CD8-positive, alpha-beta memory T cell (primary cell): ENCODE results near the gene USH2A. TPM values are rescaled to one million over a fixed set of nuclear protein-coding genes. Genes with fewer than 3 reads are reported as not detected.

Source experiments
- CTCF ChIA-PET: fragments of 350-600 bp; sonication (Branson Sonifier 250); formaldehyde crosslinking; loops from one replicate; lab custom pipeline; 2021; ENCODE audit warnings: antibody characterized with exemption; lab: Charles Lee
- POLR2A ChIA-PET: fragments of 350-600 bp; sonication (Branson Sonifier 250); formaldehyde crosslinking; loops from one replicate; lab custom pipeline; 2021; ENCODE audit warnings: antibody characterized with exemption; lab: Charles Lee
- DNase-seq, 5 donors: peaks; one replicate each; pipeline versions ENCODE4 v3.0.0 to v3.0.0-alpha.2; 2020 to 2022; ENCODE audit warnings: mixed read lengths in 1 of 5
- H3K27ac ChIP-seq: one replicate; pipeline ENCODE4 v1.7.0; 2013; ENCODE audit warnings: low read depth, mild to moderate bottlenecking, low read length, moderate library complexity
- H3K27me3 ChIP-seq: 2 replicates; pipeline ENCODE4 v1.7.0; 2013; ENCODE audit warnings: low read length, mild to moderate bottlenecking; ENCODE audit not compliant: insufficient read depth, poor library complexity, severe bottlenecking
- H3K36me3 ChIP-seq: 2 replicates; pipeline ENCODE4 v1.7.0; 2013; ENCODE audit warnings: mild to moderate bottlenecking, low read length, moderate library complexity; ENCODE audit not compliant: insufficient read depth
- H3K4me1 ChIP-seq: 2 replicates; pipeline ENCODE4 v1.7.0; 2013; ENCODE audit warnings: mild to moderate bottlenecking, low read length, moderate library complexity; ENCODE audit not compliant: insufficient read depth
- H3K4me3 ChIP-seq: 2 replicates; pipeline ENCODE4 v1.7.0; 2013; ENCODE audit warnings: mild to moderate bottlenecking, low read length
- H3K9me3 ChIP-seq: 2 replicates; pipeline ENCODE4 v1.7.0; 2013; ENCODE audit warnings: mild to moderate bottlenecking, low read length
- H3K27ac Mint-ChIP-seq, 8 donors: one replicate each; pipeline ENCODE4 v1.8.0; 2020 to 2021; ENCODE audit warnings: mixed read lengths in 8 of 8, mild to moderate bottlenecking in 6 of 8, inconsistent platforms in 3 of 8, moderate library complexity in 3 of 8
- H3K27me3 Mint-ChIP-seq, 2 donors: one replicate each; pipeline ENCODE4 v1.8.0; 2020 to 2021; ENCODE audit warnings: mixed read lengths in 2 of 2, mild to moderate bottlenecking in 1 of 2, moderate library complexity in 1 of 2
- H3K36me3 Mint-ChIP-seq, 3 donors: one replicate each; pipeline ENCODE4 v1.8.0; 2020 to 2021; ENCODE audit warnings: mixed read lengths in 3 of 3, inconsistent platforms in 1 of 3, mild to moderate bottlenecking in 1 of 3
- H3K4me1 Mint-ChIP-seq, 3 donors: one replicate each; pipeline ENCODE4 v1.8.0; 2020 to 2021; ENCODE audit warnings: mixed read lengths in 3 of 3, inconsistent platforms in 1 of 3, mild to moderate bottlenecking in 1 of 3
- H3K4me3 Mint-ChIP-seq, 7 donors: one replicate each; pipeline ENCODE4 v1.8.0; 2020 to 2021; ENCODE audit warnings: mixed read lengths in 7 of 7, mild to moderate bottlenecking in 6 of 7, moderate library complexity in 4 of 7, inconsistent platforms in 2 of 7
- H3K9me3 Mint-ChIP-seq, 5 donors: one replicate each; pipeline ENCODE4 v1.8.0; 2020 to 2022; ENCODE audit warnings: mixed read lengths in 5 of 5, mild to moderate bottlenecking in 3 of 5, moderate library complexity in 2 of 5, inconsistent platforms in 1 of 5
- polyA plus RNA-seq: library from polyadenylated mRNA; unstranded; fragments of 300-500 nt; fragmentation: Illumina TruSeq; gene quantifications from one replicate; pipeline ENCODE4 v1.2.3, GENCODE V29; 2021
- total RNA-seq, 2 experiments: library from RNA; stranded (reverse); gene quantifications; one replicate each; pipeline ENCODE4 v1.2.3, GENCODE V29; 2021

Gene USH2A
- total and polyA plus RNA-seq, 3 experiments from 2014 or later, result not detected

GRCh38 chr1:215878128-215878527, 545.1 kb downstream of the USH2A start:
- CTCF ChIA-PET, result no interaction called here
- Histone ChIP-seq H3K27me3 (no peaks in the 10 kb centered on the region), H3K36me3 (no peaks in the 10 kb centered on the region), H3K9me3 (no peaks in the 10 kb centered on the region), H3K4me3 (no peak overlapping the region), H3K27ac (no peak overlapping the region), H3K4me1 (no peaks in the 10 kb centered on the region)
- Mint-ChIP-seq H3K4me1 (no peaks in the 10 kb centered on the region), H3K9me3 (peaks cover 2 to 30% (median 8%) of the 10 kb centered on the region in 5 donors), H3K36me3 (no peaks in the 10 kb centered on the region), H3K27me3 (no peaks in the 10 kb centered on the region), H3K4me3 (no peak overlapping the region), H3K27ac (no peak overlapping the region)
- POLR2A ChIA-PET, result no interaction called here
- no peak for DNase-seq

GRCh38 chr1:215877452-215877951, 545.7 kb downstream of the USH2A start:
- no peak overlapping the region for H3K4me3 Mint-ChIP-seq
- H3K27ac Mint-ChIP-seq, result no peak overlapping the region
- ChIA-PET POLR2A (no interaction called here), CTCF (no interaction called here)
- no peak for DNase-seq
- peaks cover 2 to 30% (median 8%) of the 10 kb centered on the region in 5 donors for H3K9me3 Mint-ChIP-seq
- no peaks in the 10 kb centered on the region for H3K27me3 ChIP-seq
- H3K4me1 ChIP-seq, result no peaks in the 10 kb centered on the region
- no peaks in the 10 kb centered on the region for H3K4me1 Mint-ChIP-seq
- no peaks in the 10 kb centered on the region for H3K27me3 Mint-ChIP-seq
- H3K4me3 ChIP-seq, result no peak overlapping the region
- no peak overlapping the region for H3K27ac ChIP-seq
- H3K36me3 Mint-ChIP-seq, result no peaks in the 10 kb centered on the region
- no peaks in the 10 kb centered on the region for H3K36me3 ChIP-seq
- H3K9me3 ChIP-seq, result no peaks in the 10 kb centered on the region

- no peaks in the 10 kb centered on the region for H3K4me1 Mint-ChIP-seq
- Histone ChIP-seq H3K4me1 (no peaks in the 10 kb centered on the region), H3K27me3 (no peaks in the 10 kb centered on the region), H3K36me3 (no peaks in the 10 kb centered on the region), H3K4me3 (no peak overlapping the region), H3K27ac (no peak overlapping the region), H3K9me3 (no peaks in the 10 kb centered on the region)
- H3K27ac Mint-ChIP-seq, result no peak overlapping the region
- ChIA-PET CTCF (no interaction called here), POLR2A (no interaction called here)
- H3K9me3 Mint-ChIP-seq, result peaks cover 2 to 34% (median 7%) of the 10 kb centered on the region in 5 donors
- H3K27me3 Mint-ChIP-seq, result no peaks in the 10 kb centered on the region
- H3K4me3 Mint-ChIP-seq, result no peak overlapping the region
- no peak for DNase-seq
- H3K36me3 Mint-ChIP-seq, result no peaks in the 10 kb centered on the region
Observed at GRCh38 chr1:215875712-215876111, 547.5 kb downstream of the USH2A start.

- H3K27ac ChIP-seq, result no peak overlapping the region
- Mint-ChIP-seq H3K9me3 (peaks cover 2 to 33% (median 3%) of the 10 kb centered on the region in 5 donors), H3K27me3 (no peaks in the 10 kb centered on the region), H3K4me3 (no peak overlapping the region), H3K36me3 (no peaks in the 10 kb centered on the region), H3K27ac (no peak overlapping the region), H3K4me1 (no peaks in the 10 kb centered on the region)
- no peaks in the 10 kb centered on the region for H3K9me3 ChIP-seq
- no peaks in the 10 kb centered on the region for H3K36me3 ChIP-seq
- H3K4me1 ChIP-seq, result no peaks in the 10 kb centered on the region
- no peak overlapping the region for H3K4me3 ChIP-seq
- ChIA-PET POLR2A (no interaction called here), CTCF (no interaction called here)
- no peaks in the 10 kb centered on the region for H3K27me3 ChIP-seq
- no peak for DNase-seq
Observed at GRCh38 chr1:215875236-215875635, 548.0 kb downstream of the USH2A start.

- no peak overlapping the region for H3K4me3 Mint-ChIP-seq
- H3K27me3 Mint-ChIP-seq, result no peaks in the 10 kb centered on the region
- DNase-seq, result no peak
- no peaks in the 10 kb centered on the region for H3K4me1 Mint-ChIP-seq
- H3K9me3 Mint-ChIP-seq, result peaks cover 2 to 26% (median 3%) of the 10 kb centered on the region in 5 donors
- Histone ChIP-seq H3K4me1 (no peaks in the 10 kb centered on the region), H3K4me3 (no peak overlapping the region), H3K36me3 (no peaks in the 10 kb centered on the region), H3K27me3 (no peaks in the 10 kb centered on the region), H3K27ac (no peak overlapping the region), H3K9me3 (no peaks in the 10 kb centered on the region)
- H3K36me3 Mint-ChIP-seq, result no peaks in the 10 kb centered on the region
- H3K27ac Mint-ChIP-seq, result no peak overlapping the region
- POLR2A ChIA-PET, result no interaction called here
- CTCF ChIA-PET, result no interaction called here
Observed at GRCh38 chr1:215872658-215873057, 550.6 kb downstream of the USH2A start.

- no peak overlapping the region for H3K27ac ChIP-seq
- Mint-ChIP-seq H3K4me3 (no peak overlapping the region), H3K4me1 (no peaks in the 10 kb centered on the region), H3K27me3 (no peaks in the 10 kb centered on the region), H3K9me3 (peaks cover 5 to 13% (median 8%) of the 10 kb centered on the region in 5 donors), H3K36me3 (no peaks in the 10 kb centered on the region), H3K27ac (no peak overlapping the region)
- POLR2A ChIA-PET, result no interaction called here
- DNase-seq, result no peak
- H3K4me1 ChIP-seq, result no peaks in the 10 kb centered on the region
- H3K9me3 ChIP-seq, result no peaks in the 10 kb centered on the region
- H3K4me3 ChIP-seq, result no peak overlapping the region
- no peaks in the 10 kb centered on the region for H3K36me3 ChIP-seq
- CTCF ChIA-PET, result no interaction called here
- no peaks in the 10 kb centered on the region for H3K27me3 ChIP-seq
Observed at GRCh38 chr1:215868500-215868899, 554.7 kb downstream of the USH2A start.

- Mint-ChIP-seq H3K27ac (no peak overlapping the region), H3K4me3 (no peak overlapping the region), H3K4me1 (no peaks in the 10 kb centered on the region), H3K27me3 (no peaks in the 10 kb centered on the region), H3K9me3 (peaks cover 5 to 16% (median 7%) of the 10 kb centered on the region in 5 donors), H3K36me3 (no peaks in the 10 kb centered on the region)
- DNase-seq, result no peak
- POLR2A ChIA-PET, result no interaction called here
- CTCF ChIA-PET, result no interaction called here
- H3K36me3 ChIP-seq, result no peaks in the 10 kb centered on the region
- no peaks in the 10 kb centered on the region for H3K27me3 ChIP-seq
- no peaks in the 10 kb centered on the region for H3K4me1 ChIP-seq
- no peak overlapping the region for H3K27ac ChIP-seq
- no peak overlapping the region for H3K4me3 ChIP-seq
- no peaks in the 10 kb centered on the region for H3K9me3 ChIP-seq
Observed at GRCh38 chr1:215865060-215865459, 558.2 kb downstream of the USH2A start.

- Mint-ChIP-seq H3K36me3 (no peaks in the 10 kb centered on the region), H3K9me3 (peaks cover 5 to 16% (median 7%) of the 10 kb centered on the region in 5 donors), H3K27me3 (no peaks in the 10 kb centered on the region), H3K27ac (no peak overlapping the region), H3K4me1 (no peaks in the 10 kb centered on the region), H3K4me3 (no peak overlapping the region)
- Histone ChIP-seq H3K27me3 (no peaks in the 10 kb centered on the region), H3K4me3 (no peak overlapping the region), H3K4me1 (no peaks in the 10 kb centered on the region), H3K36me3 (no peaks in the 10 kb centered on the region), H3K9me3 (no peaks in the 10 kb centered on the region), H3K27ac (no peak overlapping the region)
- POLR2A ChIA-PET, result no interaction called here
- CTCF ChIA-PET, result no interaction called here
- no peak for DNase-seq
Observed at GRCh38 chr1:215863796-215864195, 559.5 kb downstream of the USH2A start.

GRCh38 chr1:215860833-215861232, 562.4 kb downstream of the USH2A start:
- Histone ChIP-seq H3K4me1 (no peaks in the 10 kb centered on the region), H3K27ac (no peak overlapping the region), H3K27me3 (no peaks in the 10 kb centered on the region), H3K4me3 (no peak overlapping the region), H3K36me3 (no peaks in the 10 kb centered on the region), H3K9me3 (no peaks in the 10 kb centered on the region)
- H3K9me3 Mint-ChIP-seq, result peaks cover 6 to 25% (median 10%) of the 10 kb centered on the region in 5 donors
- H3K27me3 Mint-ChIP-seq, result no peaks in the 10 kb centered on the region
- H3K4me3 Mint-ChIP-seq, result no peak overlapping the region
- no peaks in the 10 kb centered on the region for H3K36me3 Mint-ChIP-seq
- DNase-seq, result no peak
- CTCF ChIA-PET, result no interaction called here
- H3K27ac Mint-ChIP-seq, result no peak overlapping the region
- POLR2A ChIA-PET, result no interaction called here
- H3K4me1 Mint-ChIP-seq, result no peaks in the 10 kb centered on the region
